ENCODE measurements around the gene TBX21. TPM values are rescaled to one million over a fixed set of nuclear protein-coding genes. Genes with fewer than 3 reads are reported as not detected.

TBX21 gene
- total and polyA plus RNA-seq, 9 of the 15 experiments (the other 6 are each of a cell fraction or from before 2014, with no cell fraction given), result 0.07 TPM; not detected in 8

DNA sequence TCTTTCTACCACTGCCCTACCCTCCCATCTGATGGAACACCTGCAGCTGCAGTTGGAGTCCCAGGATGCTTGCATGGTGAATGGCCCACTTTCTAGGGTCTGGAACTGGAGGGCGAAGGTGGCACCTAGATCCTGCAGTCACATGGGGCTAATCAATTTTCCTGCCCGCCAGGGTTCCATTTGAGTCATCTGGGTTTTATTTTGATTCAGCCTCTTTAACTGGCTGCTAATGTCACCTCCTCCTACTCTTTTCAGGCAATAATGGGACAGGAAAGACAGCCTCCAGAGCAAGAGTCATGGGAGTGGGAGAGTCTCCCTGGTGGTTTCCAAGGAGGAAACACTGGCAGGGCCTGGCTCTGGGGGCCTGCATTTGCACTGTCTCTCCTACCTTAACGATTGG lies 42.9 kb upstream of the TBX21 start:
- in situ Hi-C loops (cut with MboI) (no loop called here), intact Hi-C loops (cut with micrococcal nuclease) (no loop called here)
- Histone ChIP-seq H3K27me3 (ENCODE audit: control insufficient read depth in 2 of 2, insufficient read depth in 2 of 2, low read length in 2 of 2) (no peaks in the 10 kb centered on the region), H3K4me3 (no peak overlapping the region), H3K4me1 (replicated peaks in 1 of 2; ENCODE audit: control insufficient read depth in 2 of 2, insufficient read depth in 2 of 2, low read length in 2 of 2) (peaks cover 9 to 21% of the 10 kb centered on the region in 2 experiments; a peak in 4 of 5 replicates), H4K20me1 (replicated peaks; ENCODE audit: control insufficient read depth, insufficient read depth, low read length) (no peaks in the 10 kb centered on the region), H3K36me3 (ENCODE audit: control insufficient read depth, insufficient read depth, low read length) (peaks cover 11% of the 10 kb centered on the region), H3K9ac (ENCODE audit: insufficient read depth in 1 of 2, low read depth in 2 of 2, low read length in 2 of 2) (no peak overlapping the region), H3K9me1 (ENCODE audit: control insufficient read depth, insufficient read depth, low read length) (no peaks in the 10 kb centered on the region), H3K27ac (ENCODE audit: extremely low read depth, low read depth, low read length) (no peak overlapping the region), H3K79me2 (ENCODE audit: control insufficient read depth, insufficient read depth, low read length) (peaks cover 4% of the 10 kb centered on the region; the same call in 2 of the 3 replicates), H2AFZ (ENCODE audit: low read depth, low read length) (no peak overlapping the region), H3K9me3 (replicated peaks; ENCODE audit: control insufficient read depth, insufficient read depth, low read depth, low read length) (no peaks in the 10 kb centered on the region), H3K4me2 (ENCODE audit: insufficient read depth, low read length) (no peak overlapping the region)
- TF ChIP-seq GATA2 (CRISPR knock-in tag; IDR thresholded peaks at IDR 0.05) (no peak), KDM4B (IDR thresholded peaks at IDR 0.05; ENCODE audit: borderline replicate concordance in 2 of 2, low read depth in 1 of 2) (no peak), ZFP36 (IDR thresholded peaks at IDR 0.05; ENCODE audit: low read depth, low read length, partially characterized antibody) (no peak), ZNF24 (IDR thresholded peaks at IDR 0.05) (no peak), GATAD2B (IDR thresholded peaks at IDR 0.05; ENCODE audit: borderline replicate concordance) (no peak), NR3C1 (CRISPR knock-in tag; IDR thresholded peaks at IDR 0.05) (no peak), ZNF143 (CRISPR knock-in tag; IDR thresholded peaks at IDR 0.05) (no peak), MEIS2 (IDR thresholded peaks at IDR 0.05; ENCODE audit: partially characterized antibody) (no peak), ZSCAN29 (IDR thresholded peaks at IDR 0.05) (no peak), KDM2B (CRISPR knock-in tag; IDR thresholded peaks at IDR 0.05) (no peak)
- WGBS (ENCODE audit: insufficient coverage, low coverage, missing lambda C conversion rate), result 21% methylated on average over 3 of the region's 3 CpGs
- POLR2A ChIA-PET, result interaction anchor here (2.9 kb wide), 1 partner anchor 10 kb away, joined by 16 read pairs; no protein-coding TSS in a partner anchor
- FAIRE-seq (no peak), DNase-seq (ENCODE audit: extremely low read depth in 1 of 4, low spot score in 3 of 4) (no peak), ATAC-seq (no peak)
- CTCF ChIA-PET (ENCODE audit: low intra/inter-chr PET ratio), result no interaction called here
- no TSS peak for BruUV-seq (replicated peaks)

All from K562 (cell line).